GM12878 (cell line): Measurements from ENCODE around the gene NPAS2. TPM values are rescaled to one million over a fixed set of nuclear protein-coding genes. Genes with fewer than 3 reads are reported as not detected.

ENCODE experiments used
- ATAC-seq: fragments of 200-7000 bp; cut with Tn5 transposase; 3 replicates; pipeline ENCODE4 v1.9.1; 2020; ENCODE audit warnings: mild to moderate bottlenecking, moderate library complexity
- BruUV-seq: library from RNA; stranded (reverse); fragments of 400-500 nt; replicated peaks from 2 replicates; lab custom pipeline; 2021; lab: Mats Ljungman, UMichigan
- CTCF ChIA-PET: fragments of 300-600 bp; sonication (Branson Sonifier 250); formaldehyde crosslinking; extraction: SDS; loops from one replicate; lab custom pipeline; 2021; ENCODE audit warnings: inconsistent platforms; lab: Yijun Ruan, JAX
- POLR2A ChIA-PET: fragments of 350-600 bp; formaldehyde crosslinking; extraction: SDS; loops from one replicate; lab custom pipeline; 2021; ENCODE audit warnings: inconsistent platforms; lab: Charles Lee
- RAD21 ChIA-PET: fragments of 300-600 bp; sonication (Branson Sonifier 250); formaldehyde crosslinking; loops from one replicate; lab custom pipeline; 2023; ENCODE audit warnings: antibody characterized with exemption; ENCODE audit not compliant: unreplicated experiment; lab: Charles Lee
- SMC1A ChIA-PET: fragments of 300-600 bp; sonication (Branson Sonifier 250); formaldehyde crosslinking; loops from one replicate; lab custom pipeline; 2023; ENCODE audit not compliant: unreplicated experiment, uncharacterized antibody; lab: Charles Lee
- DNase-seq: peaks from one replicate; pipeline ENCODE4 v3.0.0-alpha.2; 2011; ENCODE audit warnings: low read depth, low spot score
- FAIRE-seq: peaks from 3 replicates; lab custom pipeline; 2011; peaks lifted over from hg19 to GRCh38; lab: Jason Lieb, UNC
- H2AFZ ChIP-seq: 2 replicates; pipeline ENCODE4 v1.6.0; 2011; ENCODE audit warnings: low read depth, low read length, control low read depth; ENCODE audit not compliant: control insufficient read depth
- H3K27ac ChIP-seq: 2 replicates; pipeline ENCODE4 v1.5.1; 2011; ENCODE audit warnings: control low read depth; ENCODE audit not compliant: control insufficient read depth, insufficient read depth
- H3K27me3 ChIP-seq, 2 experiments: replicated peaks in 1 of 2; 2 replicates each; pipeline versions ENCODE4 v1.6.0 to v1.6.1; 2011; ENCODE audit warnings: low read length in 1 of 2; ENCODE audit not compliant: control insufficient read depth in 2 of 2, insufficient read depth in 2 of 2
- H3K36me3 ChIP-seq, 2 experiments: 2 replicates each; pipeline ENCODE4 v1.5.1; 2011; ENCODE audit warnings: low read length in 1 of 2; ENCODE audit not compliant: control insufficient read depth in 2 of 2, insufficient read depth in 2 of 2
- H3K4me1 ChIP-seq: 2 replicates; pipeline ENCODE4 v1.6.1; 2011; ENCODE audit warnings: mild to moderate bottlenecking, low read length, moderate library complexity, mixed read lengths; ENCODE audit not compliant: control insufficient read depth, insufficient read depth
- H3K4me2 ChIP-seq: 2 replicates; pipeline ENCODE4 v1.6.0; 2011; ENCODE audit warnings: control low read depth; ENCODE audit not compliant: control insufficient read depth, insufficient read depth
- H3K4me3 ChIP-seq: fragments of 200-600 bp; sonication (generic); 2 replicates; pipeline ENCODE4 v1.5.1; 2016
- H3K79me2 ChIP-seq: 2 replicates; pipeline ENCODE4 v1.6.0; 2011; ENCODE audit warnings: low read length; ENCODE audit not compliant: control insufficient read depth, insufficient read depth
- H3K9ac ChIP-seq: 2 replicates; pipeline ENCODE4 v1.8.0; 2011; ENCODE audit warnings: low read length, control low read depth, mixed read lengths; ENCODE audit not compliant: control insufficient read depth, insufficient read depth
- H3K9me3 ChIP-seq: replicated peaks from 3 replicates; pipeline ENCODE4 v1.5.1; 2011; ENCODE audit warnings: mild to moderate bottlenecking, low read length; ENCODE audit not compliant: control insufficient read depth, insufficient read depth
- H4K20me1 ChIP-seq: 2 replicates; pipeline ENCODE4 v1.6.0; 2011; ENCODE audit not compliant: control insufficient read depth, insufficient read depth
- CHD4 ChIP-seq: fragments of 200-600 bp; sonication (generic); IDR thresholded peaks from 2 replicates; pipeline ENCODE4 v1.6.1; 2016; ENCODE audit warnings: mild to moderate bottlenecking
- ELK1 ChIP-seq: IDR thresholded peaks from 2 replicates; pipeline ENCODE4 v1.6.1; 2012; ENCODE audit warnings: low read depth, low read length, improper control_type of control experiment
- ETV6 ChIP-seq, 2 experiments: fragments of 450-650 bp in 1 of 2; IDR thresholded peaks in 1 of 2; conservative IDR thresholded peaks in 1 of 2; 2 replicates each; pipeline ENCODE4 v1.6.1; 2014; ENCODE audit warnings: antibody characterized with exemption in 1 of 2, borderline replicate concordance in 1 of 2, low read depth in 1 of 2, mild to moderate bottlenecking in 1 of 2, moderate library complexity in 1 of 2
- NR2C2 ChIP-seq: IDR thresholded peaks from 2 replicates; pipeline ENCODE4 v1.6.1; 2011; ENCODE audit warnings: borderline replicate concordance, low read depth; ENCODE audit not compliant: control insufficient read depth, insufficient read length
- RBBP5 ChIP-seq: fragments of 200-600 bp; sonication (generic); conservative IDR thresholded peaks from 2 replicates; pipeline ENCODE4 v1.6.1; 2016
- RELA ChIP-seq: fragments of 450-650 bp; IDR thresholded peaks from 2 replicates; pipeline ENCODE4 v1.8.0; 2014; ENCODE audit warnings: borderline replicate concordance; ENCODE audit not compliant: partially characterized antibody
- ZNF384 ChIP-seq: IDR thresholded peaks from 2 replicates; pipeline ENCODE4 v1.6.1; 2012; ENCODE audit warnings: low read depth, mild to moderate bottlenecking, low read length, improper control_type of control experiment, borderline replicate concordance
- WGBS: methylation state at CpG from one replicate; pipeline ENCODE4 v1.1.6; 2016; ENCODE audit warnings: low lambda C conversion rate; ENCODE audit not compliant: insufficient replicate concordance, insufficient coverage; ENCODE audit errors: missing lambda C conversion rate; 5-methylcytosine and 5-hydroxymethylcytosine counted together
- in situ Hi-C: fragments of 300-500 bp; cut with MboI; formaldehyde crosslinking; loops from 9 replicates; pipeline ENCODE4 v1.14.3; 2018; ENCODE audit warnings: mixed read lengths
- intact Hi-C: fragments of 100-400 bp; cut with micrococcal nuclease; formaldehyde crosslinking; loops from one replicate; pipeline ENCODE4 v1.14.2; 2022; ENCODE audit not compliant: unreplicated experiment
- polyA plus RNA-seq, 11 experiments: library from polyadenylated mRNA; depleted of rRNA in 4 of 11; unstranded in 6 of 11; stranded (reverse) in 5 of 11; fragments of >200 nt; fragmentation: Nextera tagmentation in 4 of 11; fragmentation: Illumina TruSeq in 1 of 11; extraction: Ambion mirVana in 4 of 11; extraction: Trizol in 1 of 11; gene quantifications; 1 replicate in 1 of 11; 2 replicates in 10 of 11; pipeline versions ENCODE4 v1.2.1 to v1.2.3, GENCODE V29; 2011 to 2016; ENCODE audit warnings: inconsistent platforms in 2 of 11, missing spikeins in 2 of 11, low read depth in 1 of 11
- total RNA-seq, 4 experiments: library from RNA; depleted of rRNA in 3 of 4; stranded (reverse); fragments of >200 nt in 3 of 4; fragmentation: Illumina TruSeq in 1 of 4; extraction: Trizol in 1 of 4; gene quantifications; 2 replicates each; pipeline versions ENCODE4 v1.2.1 to v1.2.3, GENCODE V29; 2013 to 2021
- TF ChIP-seq, protein P1 (sequence below): IDR thresholded peaks from 2 replicates; pipeline ENCODE4 v1.6.1; 2012; ENCODE audit warnings: mild to moderate bottlenecking, low read depth, low read length
- TF ChIP-seq, protein P2 (sequence below): IDR thresholded peaks from 2 replicates; pipeline ENCODE4 v1.6.1; 2012; ENCODE audit warnings: low read depth, low read length, improper control_type of control experiment
- TF ChIP-seq, protein P3 (sequence below): IDR thresholded peaks from 2 replicates; pipeline ENCODE4 v1.6.1; 2012; ENCODE audit warnings: low read length, inconsistent platforms

NPAS2 gene
- total and polyA plus RNA-seq, 10 of the 15 experiments (the other 5 are each of a cell fraction or from before 2014, with no cell fraction given): 0.08 TPM; not detected in 9

- Histone ChIP-seq H3K9me3 (no peaks in the 10 kb centered on the region), H3K4me2 (no peak overlapping the region)
- ChIA-PET POLR2A (no interaction called here), RAD21 (no interaction called here), SMC1A (no interaction called here)
- DNase-seq: no peak
- TF ChIP-seq ETV6 (conservative IDR thresholded peaks at IDR 0.05 in 1 of 2, IDR thresholded peaks at IDR 0.05 in 1 of 2; ENCODE audit: borderline replicate concordance in 1 of 2, low read depth in 1 of 2): no peak
- TF ChIP-seq, all 136 proteins: peak for 0
- FAIRE-seq (no peak), ATAC-seq (no peak)
- BruUV-seq: no TSS peak
- H3K36me3 ChIP-seq: no peaks in the 10 kb centered on the region
- intact Hi-C loops (no loop called here), in situ Hi-C loops (no loop called here)
- peaks cover 2% of the 10 kb centered on the region in 2 experiments; a peak in 3 of 4 replicates for H3K27me3 ChIP-seq
- no peaks in the 10 kb centered on the region for H3K79me2 ChIP-seq
- H3K4me1 ChIP-seq: no peaks in the 10 kb centered on the region
- no peak overlapping the region for H2AFZ ChIP-seq
- 80% methylated on average over 1 of the region's 1 CpG for WGBS
- H3K9ac ChIP-seq: no peak overlapping the region
- no peak overlapping the region for H3K27ac ChIP-seq
- H4K20me1 ChIP-seq: no peaks in the 10 kb centered on the region
- no peak overlapping the region for H3K4me3 ChIP-seq
- CTCF ChIA-PET: no interaction called here
Observed at GRCh38 chr2:100833331-100833730, 13.4 kb downstream of the NPAS2 start.

GRCh38 chr2:100834221-100834620 is 14.3 kb downstream of the NPAS2 start:
- in situ Hi-C loops: no loop called here
- Histone ChIP-seq H3K36me3 (no peaks in the 10 kb centered on the region), H3K9me3 (no peaks in the 10 kb centered on the region), H3K27me3 (peaks cover 2% of the 10 kb centered on the region in 2 experiments; a peak in 3 of 4 replicates), H3K79me2 (no peaks in the 10 kb centered on the region), H3K27ac (no peak overlapping the region), H3K9ac (no peak overlapping the region), H3K4me3 (no peak overlapping the region), H3K4me2 (no peak overlapping the region), H3K4me1 (no peaks in the 10 kb centered on the region), H4K20me1 (no peaks in the 10 kb centered on the region), H2AFZ (no peak overlapping the region)
- intact Hi-C loops: no loop called here
- ATAC-seq (no peak), FAIRE-seq (no peak), DNase-seq (no peak)
- 43% methylated on average over 10 of the region's 10 CpGs for WGBS
- RAD21 ChIA-PET: no interaction called here
- CTCF ChIA-PET: no interaction called here
- POLR2A ChIA-PET: no interaction called here
- no TSS peak for BruUV-seq
- SMC1A ChIA-PET: no interaction called here
- no peak for TF ChIP-seq CHD4
- TF ChIP-seq RELA: no peak
- TF ChIP-seq, protein P1, sequence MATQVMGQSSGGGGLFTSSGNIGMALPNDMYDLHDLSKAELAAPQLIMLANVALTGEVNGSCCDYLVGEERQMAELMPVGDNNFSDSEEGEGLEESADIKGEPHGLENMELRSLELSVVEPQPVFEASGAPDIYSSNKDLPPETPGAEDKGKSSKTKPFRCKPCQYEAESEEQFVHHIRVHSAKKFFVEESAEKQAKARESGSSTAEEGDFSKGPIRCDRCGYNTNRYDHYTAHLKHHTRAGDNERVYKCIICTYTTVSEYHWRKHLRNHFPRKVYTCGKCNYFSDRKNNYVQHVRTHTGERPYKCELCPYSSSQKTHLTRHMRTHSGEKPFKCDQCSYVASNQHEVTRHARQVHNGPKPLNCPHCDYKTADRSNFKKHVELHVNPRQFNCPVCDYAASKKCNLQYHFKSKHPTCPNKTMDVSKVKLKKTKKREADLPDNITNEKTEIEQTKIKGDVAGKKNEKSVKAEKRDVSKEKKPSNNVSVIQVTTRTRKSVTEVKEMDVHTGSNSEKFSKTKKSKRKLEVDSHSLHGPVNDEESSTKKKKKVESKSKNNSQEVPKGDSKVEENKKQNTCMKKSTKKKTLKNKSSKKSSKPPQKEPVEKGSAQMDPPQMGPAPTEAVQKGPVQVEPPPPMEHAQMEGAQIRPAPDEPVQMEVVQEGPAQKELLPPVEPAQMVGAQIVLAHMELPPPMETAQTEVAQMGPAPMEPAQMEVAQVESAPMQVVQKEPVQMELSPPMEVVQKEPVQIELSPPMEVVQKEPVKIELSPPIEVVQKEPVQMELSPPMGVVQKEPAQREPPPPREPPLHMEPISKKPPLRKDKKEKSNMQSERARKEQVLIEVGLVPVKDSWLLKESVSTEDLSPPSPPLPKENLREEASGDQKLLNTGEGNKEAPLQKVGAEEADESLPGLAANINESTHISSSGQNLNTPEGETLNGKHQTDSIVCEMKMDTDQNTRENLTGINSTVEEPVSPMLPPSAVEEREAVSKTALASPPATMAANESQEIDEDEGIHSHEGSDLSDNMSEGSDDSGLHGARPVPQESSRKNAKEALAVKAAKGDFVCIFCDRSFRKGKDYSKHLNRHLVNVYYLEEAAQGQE: no peak
- TF ChIP-seq, protein P2, sequence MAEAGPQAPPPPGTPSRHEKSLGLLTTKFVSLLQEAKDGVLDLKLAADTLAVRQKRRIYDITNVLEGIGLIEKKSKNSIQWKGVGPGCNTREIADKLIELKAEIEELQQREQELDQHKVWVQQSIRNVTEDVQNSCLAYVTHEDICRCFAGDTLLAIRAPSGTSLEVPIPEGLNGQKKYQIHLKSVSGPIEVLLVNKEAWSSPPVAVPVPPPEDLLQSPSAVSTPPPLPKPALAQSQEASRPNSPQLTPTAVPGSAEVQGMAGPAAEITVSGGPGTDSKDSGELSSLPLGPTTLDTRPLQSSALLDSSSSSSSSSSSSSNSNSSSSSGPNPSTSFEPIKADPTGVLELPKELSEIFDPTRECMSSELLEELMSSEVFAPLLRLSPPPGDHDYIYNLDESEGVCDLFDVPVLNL: no peak
- TF ChIP-seq NR2C2: no peak
- TF ChIP-seq, protein P3, sequence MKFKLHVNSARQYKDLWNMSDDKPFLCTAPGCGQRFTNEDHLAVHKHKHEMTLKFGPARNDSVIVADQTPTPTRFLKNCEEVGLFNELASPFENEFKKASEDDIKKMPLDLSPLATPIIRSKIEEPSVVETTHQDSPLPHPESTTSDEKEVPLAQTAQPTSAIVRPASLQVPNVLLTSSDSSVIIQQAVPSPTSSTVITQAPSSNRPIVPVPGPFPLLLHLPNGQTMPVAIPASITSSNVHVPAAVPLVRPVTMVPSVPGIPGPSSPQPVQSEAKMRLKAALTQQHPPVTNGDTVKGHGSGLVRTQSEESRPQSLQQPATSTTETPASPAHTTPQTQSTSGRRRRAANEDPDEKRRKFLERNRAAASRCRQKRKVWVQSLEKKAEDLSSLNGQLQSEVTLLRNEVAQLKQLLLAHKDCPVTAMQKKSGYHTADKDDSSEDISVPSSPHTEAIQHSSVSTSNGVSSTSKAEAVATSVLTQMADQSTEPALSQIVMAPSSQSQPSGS: no peak
- no peak for TF ChIP-seq ZNF384
- no peak for TF ChIP-seq ELK1
- TF ChIP-seq RBBP5: no peak
